HepG2 (cell line): ENCODE results near the gene STRADA. TPM values are rescaled to one million over a fixed set of nuclear protein-coding genes. Genes with fewer than 3 reads are reported as not detected.
A peak's percentile ranks its signal among the peaks of the same experiment; 100 is the strongest.

Experiments used
- ARNT2 ChIP-seq: sonication (generic); formaldehyde crosslinking; IDR thresholded peaks from 2 replicates; pipeline ENCODE4 v1.8.0; 2022; ENCODE audit warnings: mild to moderate bottlenecking, low read depth, missing genetic modification reagents, moderate library complexity
- ASH2L ChIP-seq: fragments of 300-600, 200-600 bp; sonication (generic); IDR thresholded peaks from 2 replicates; pipeline ENCODE4 v1.7.0; 2017; ENCODE audit warnings: low read depth, mild to moderate bottlenecking, moderate library complexity, mixed read lengths, low read length; ENCODE audit not compliant: insufficient read length
- BRD4 ChIP-seq: sonication (generic); formaldehyde crosslinking; IDR thresholded peaks from 2 replicates; pipeline ENCODE4 v1.4.0; 2020; ENCODE audit warnings: missing genetic modification reagents
- GATAD1 ChIP-seq: IDR thresholded peaks from 2 replicates; pipeline ENCODE4 v1.6.1; 2016; ENCODE audit warnings: missing genetic modification reagents, missing compliant biosample characterization
- KDM2A ChIP-seq: sonication (generic); formaldehyde crosslinking; IDR thresholded peaks from 2 replicates; pipeline ENCODE4 v1.4.0; 2020; ENCODE audit warnings: low read depth, missing genetic modification reagents, borderline replicate concordance
- MTA1 ChIP-seq: sonication (generic); formaldehyde crosslinking; IDR thresholded peaks from 2 replicates; pipeline ENCODE4 v1.4.0; 2020; ENCODE audit warnings: missing genetic modification reagents, mild to moderate bottlenecking, borderline replicate concordance
- SRSF9 ChIP-seq: fragments of 200-400 bp; formaldehyde crosslinking; IDR thresholded peaks from 2 replicates; pipeline ENCODE4 v1.6.1; 2018; ENCODE audit warnings: borderline replicate concordance, mild to moderate bottlenecking, low read depth, low read length; ENCODE audit not compliant: insufficient read depth, poor library complexity, severe bottlenecking
- U2AF1 ChIP-seq: fragments of 200-400 bp; formaldehyde crosslinking; optimal IDR thresholded peaks from 2 replicates; pipeline ENCODE3; 2017; ENCODE audit warnings: mild to moderate bottlenecking, low read depth, low read length
- ZBTB42 ChIP-seq: sonication (generic); formaldehyde crosslinking; IDR thresholded peaks from 2 replicates; pipeline ENCODE4 v1.5.0; 2020; ENCODE audit warnings: mild to moderate bottlenecking, missing genetic modification reagents
- ZFX ChIP-seq: sonication (generic); formaldehyde crosslinking; IDR thresholded peaks from 2 replicates; pipeline ENCODE4 v1.4.0; 2020; ENCODE audit warnings: mild to moderate bottlenecking, low read depth, missing genetic modification reagents, moderate library complexity
- ZNF205 ChIP-seq: IDR thresholded peaks from 2 replicates; pipeline ENCODE4 v1.6.1; 2018; ENCODE audit warnings: missing biosample characterization, missing genetic modification reagents
- ZNF281 ChIP-seq: sonication (generic); formaldehyde crosslinking; IDR thresholded peaks from 2 replicates; pipeline ENCODE4 v1.4.0; 2020; ENCODE audit warnings: missing genetic modification reagents, borderline replicate concordance
- ZNF317 ChIP-seq: sonication (generic); formaldehyde crosslinking; IDR thresholded peaks from 2 replicates; pipeline ENCODE4 v1.5.0; 2020; ENCODE audit warnings: mild to moderate bottlenecking, missing genetic modification reagents
- ZNF850 ChIP-seq: sonication (generic); formaldehyde crosslinking; conservative IDR thresholded peaks from 2 replicates; pipeline ENCODE4 v1.9.0; 2021; ENCODE audit warnings: mild to moderate bottlenecking, missing genetic modification reagents
- ZSCAN21 ChIP-seq: sonication (generic); formaldehyde crosslinking; IDR thresholded peaks from 2 replicates; pipeline ENCODE4 v1.8.0; 2022; ENCODE audit warnings: mild to moderate bottlenecking, missing genetic modification reagents, moderate library complexity, borderline replicate concordance
- polyA plus RNA-seq, 8 experiments: library from polyadenylated mRNA; depleted of rRNA in 3 of 8; stranded (reverse) in 7 of 8; unstranded in 1 of 8; fragments of >200 nt; fragmentation: Illumina TruSeq in 4 of 8; extraction: Trizol in 4 of 8; gene quantifications; 2 replicates each; pipeline versions ENCODE4 v1.2.1 to v1.2.3, GENCODE V29; 2011 to 2016; ENCODE audit warnings: low read depth in 4 of 8, missing spikeins in 1 of 8, mixed read lengths in 1 of 8; ENCODE audit not compliant: insufficient read depth in 1 of 8
- total RNA-seq, 5 experiments: library from RNA; depleted of rRNA; stranded (reverse); fragments of >200 nt; fragmentation: Illumina TruSeq; extraction: Trizol; gene quantifications; 2 replicates each; pipeline ENCODE4 v1.2.3, GENCODE V29; 2016; ENCODE audit warnings: low read depth in 1 of 5
- TF ChIP-seq, protein P1 (sequence below): sonication (generic); formaldehyde crosslinking; conservative IDR thresholded peaks from 2 replicates; pipeline ENCODE4 v1.8.0; 2022; ENCODE audit warnings: mild to moderate bottlenecking, moderate library complexity, missing genetic modification reagents
- TF ChIP-seq, protein P2 (sequence below): IDR thresholded peaks from 2 replicates; pipeline ENCODE4 v1.6.1; 2016; ENCODE audit warnings: missing compliant biosample characterization, missing genetic modification reagents, borderline replicate concordance
- TF ChIP-seq, protein P3 (sequence below): sonication (generic); formaldehyde crosslinking; IDR thresholded peaks from 2 replicates; pipeline ENCODE4 v1.8.0; 2022; ENCODE audit warnings: missing genetic modification reagents, low read depth, mild to moderate bottlenecking, borderline replicate concordance

STRADA gene
- total and polyA plus RNA-seq, 2 of the 13 experiments (the other 11 are each of a cell fraction or from before 2014, with no cell fraction given): 17.6 to 17.9 TPM

GRCh38 chr17:63699638-63700527 is 41.7 kb downstream of the STRADA start, which contains the start of gene LIMD2 (continued):
- TF ChIP-seq ZNF317 (CRISPR knock-in tag): no peak
- TF ChIP-seq ARNT2 (CRISPR knock-in tag): peak; percentile 84
- TF ChIP-seq, protein P1, sequence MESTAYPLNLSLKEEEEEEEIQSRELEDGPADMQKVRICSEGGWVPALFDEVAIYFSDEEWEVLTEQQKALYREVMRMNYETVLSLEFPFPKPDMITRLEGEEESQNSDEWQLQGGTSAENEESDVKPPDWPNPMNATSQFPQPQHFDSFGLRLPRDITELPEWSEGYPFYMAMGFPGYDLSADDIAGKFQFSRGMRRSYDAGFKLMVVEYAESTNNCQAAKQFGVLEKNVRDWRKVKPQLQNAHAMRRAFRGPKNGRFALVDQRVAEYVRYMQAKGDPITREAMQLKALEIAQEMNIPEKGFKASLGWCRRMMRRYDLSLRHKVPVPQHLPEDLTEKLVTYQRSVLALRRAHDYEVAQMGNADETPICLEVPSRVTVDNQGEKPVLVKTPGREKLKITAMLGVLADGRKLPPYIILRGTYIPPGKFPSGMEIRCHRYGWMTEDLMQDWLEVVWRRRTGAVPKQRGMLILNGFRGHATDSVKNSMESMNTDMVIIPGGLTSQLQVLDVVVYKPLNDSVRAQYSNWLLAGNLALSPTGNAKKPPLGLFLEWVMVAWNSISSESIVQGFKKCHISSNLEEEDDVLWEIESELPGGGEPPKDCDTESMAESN (CRISPR knock-in tag): no peak
- no peak for TF ChIP-seq ZNF205 (CRISPR knock-in tag)
- TF ChIP-seq ZNF281 (CRISPR knock-in tag): no peak; the same call in 1 of the 2 replicates
- TF ChIP-seq, protein P2, sequence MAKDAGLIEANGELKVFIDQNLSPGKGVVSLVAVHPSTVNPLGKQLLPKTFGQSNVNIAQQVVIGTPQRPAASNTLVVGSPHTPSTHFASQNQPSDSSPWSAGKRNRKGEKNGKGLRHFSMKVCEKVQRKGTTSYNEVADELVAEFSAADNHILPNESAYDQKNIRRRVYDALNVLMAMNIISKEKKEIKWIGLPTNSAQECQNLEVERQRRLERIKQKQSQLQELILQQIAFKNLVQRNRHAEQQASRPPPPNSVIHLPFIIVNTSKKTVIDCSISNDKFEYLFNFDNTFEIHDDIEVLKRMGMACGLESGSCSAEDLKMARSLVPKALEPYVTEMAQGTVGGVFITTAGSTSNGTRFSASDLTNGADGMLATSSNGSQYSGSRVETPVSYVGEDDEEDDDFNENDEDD (CRISPR knock-in tag): peak; percentile 3; the same call in 1 of the 2 replicates
- no peak for TF ChIP-seq BRD4 (CRISPR knock-in tag)
- TF ChIP-seq ZNF850: no peak
- TF ChIP-seq MTA1: 0 out of 2 replicates have a peak, but pooled peaks have one; percentile 15
- TF ChIP-seq ASH2L: peak; percentile 45
- TF ChIP-seq, protein P3, sequence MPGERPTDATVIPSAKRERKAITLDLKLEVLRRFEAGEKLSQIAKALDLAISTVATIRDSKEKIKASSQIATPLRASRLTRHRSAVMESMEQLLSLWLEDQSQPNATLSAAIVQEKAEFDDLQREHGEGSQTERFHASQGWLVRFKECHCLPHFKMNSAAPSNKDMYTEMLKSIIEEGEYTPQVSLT (CRISPR knock-in tag): no peak
- peak; percentile 60 for TF ChIP-seq ZFX (CRISPR knock-in tag)
- no peak for TF ChIP-seq SRSF9
- TF ChIP-seq GATAD1 (CRISPR knock-in tag): no peak
- TF ChIP-seq KDM2A (CRISPR knock-in tag): peak; percentile 71; the same call in 1 of the 2 replicates
- 0 out of 2 replicates have a peak, but pooled peaks have one; percentile 45 for TF ChIP-seq ZSCAN21 (CRISPR knock-in tag)
- no peak for TF ChIP-seq ZBTB42 (CRISPR knock-in tag)
- no peak for TF ChIP-seq U2AF1
